K562 (cell line): Measurements from ENCODE around the gene FOXJ3.

Experiments used
- BRCA1 ChIP-seq, 2 experiments: fragments of 450-650 bp in 1 of 2; sonication (generic) in 1 of 2; formaldehyde crosslinking in 1 of 2; IDR thresholded peaks; 2 replicates each; pipeline versions ENCODE4 v1.5.0 to v1.6.1; 2017 to 2020; ENCODE audit warnings: mild to moderate bottlenecking in 1 of 2, missing genetic modification reagents in 1 of 2
- CXXC5 ChIP-seq: fragments of 250-450 bp; sonication (Bioruptor Pico); IDR thresholded peaks from 2 replicates; pipeline ENCODE4 v1.8.0; 2022; ENCODE audit warnings: inconsistent platforms, mild to moderate bottlenecking, moderate library complexity
- KDM1A ChIP-seq, 2 experiments: fragments of 450-650 bp; IDR thresholded peaks; 2 replicates each; pipeline ENCODE4 v1.6.1; 2016; ENCODE audit warnings: mild to moderate bottlenecking in 2 of 2
- KLF16 ChIP-seq: IDR thresholded peaks from 2 replicates; pipeline ENCODE4 v1.6.1; 2016; ENCODE audit warnings: antibody characterized with exemption
- STAT6 ChIP-seq: sonication (generic); formaldehyde crosslinking; IDR thresholded peaks from 2 replicates; pipeline ENCODE4 v1.8.1; 2023; ENCODE audit warnings: mild to moderate bottlenecking, missing genetic modification reagents
- ZEB2 ChIP-seq: fragments of 450-650 bp; IDR thresholded peaks from 2 replicates; pipeline ENCODE4 v1.6.1; 2016
- ZFP1 ChIP-seq: fragments of 450-650 bp; formaldehyde crosslinking; IDR thresholded peaks from 2 replicates; pipeline ENCODE4 v1.4.0; 2020; ENCODE audit warnings: mild to moderate bottlenecking, mixed read lengths
- ZNF217 ChIP-seq: sonication (generic); formaldehyde crosslinking; IDR thresholded peaks from 2 replicates; pipeline ENCODE4 v1.8.0; 2022; ENCODE audit warnings: mild to moderate bottlenecking, missing genetic modification reagents
- TF ChIP-seq, protein P1 (sequence below): fragments of 250-450 bp; sonication (Bioruptor Pico); IDR thresholded peaks from 2 replicates; pipeline ENCODE4 v1.5.0; 2021
- TF ChIP-seq, protein P2 (sequence below): fragments of 450-650 bp; IDR thresholded peaks from 2 replicates; pipeline ENCODE4 v1.6.1; 2018; ENCODE audit not compliant: partially characterized antibody

GRCh38 chr1:42176902-42177519, 158.0 kb downstream of the FOXJ3 start:
- TF ChIP-seq ZEB2 (no peak), KDM1A (IDR thresholded peaks at IDR 0.05) (no peak), BRCA1 (IDR thresholded peaks at IDR 0.05) (no peak), BRCA1 (CRISPR knock-in tag; IDR thresholded peaks at IDR 0.05) (no peak), STAT6 (CRISPR knock-in tag) (no peak), KLF16 (0 out of 2 replicates have a peak, but pooled peaks have one; percentile 13), CXXC5 (CRISPR knock-in tag) (no peak), ZFP1 (CRISPR knock-in tag) (no peak), ZNF217 (CRISPR knock-in tag) (no peak)
- TF ChIP-seq, protein P1, sequence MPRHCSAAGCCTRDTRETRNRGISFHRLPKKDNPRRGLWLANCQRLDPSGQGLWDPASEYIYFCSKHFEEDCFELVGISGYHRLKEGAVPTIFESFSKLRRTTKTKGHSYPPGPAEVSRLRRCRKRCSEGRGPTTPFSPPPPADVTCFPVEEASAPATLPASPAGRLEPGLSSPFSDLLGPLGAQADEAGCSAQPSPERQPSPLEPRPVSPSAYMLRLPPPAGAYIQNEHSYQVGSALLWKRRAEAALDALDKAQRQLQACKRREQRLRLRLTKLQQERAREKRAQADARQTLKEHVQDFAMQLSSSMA (CRISPR knock-in tag): no peak
- TF ChIP-seq, protein P2, sequence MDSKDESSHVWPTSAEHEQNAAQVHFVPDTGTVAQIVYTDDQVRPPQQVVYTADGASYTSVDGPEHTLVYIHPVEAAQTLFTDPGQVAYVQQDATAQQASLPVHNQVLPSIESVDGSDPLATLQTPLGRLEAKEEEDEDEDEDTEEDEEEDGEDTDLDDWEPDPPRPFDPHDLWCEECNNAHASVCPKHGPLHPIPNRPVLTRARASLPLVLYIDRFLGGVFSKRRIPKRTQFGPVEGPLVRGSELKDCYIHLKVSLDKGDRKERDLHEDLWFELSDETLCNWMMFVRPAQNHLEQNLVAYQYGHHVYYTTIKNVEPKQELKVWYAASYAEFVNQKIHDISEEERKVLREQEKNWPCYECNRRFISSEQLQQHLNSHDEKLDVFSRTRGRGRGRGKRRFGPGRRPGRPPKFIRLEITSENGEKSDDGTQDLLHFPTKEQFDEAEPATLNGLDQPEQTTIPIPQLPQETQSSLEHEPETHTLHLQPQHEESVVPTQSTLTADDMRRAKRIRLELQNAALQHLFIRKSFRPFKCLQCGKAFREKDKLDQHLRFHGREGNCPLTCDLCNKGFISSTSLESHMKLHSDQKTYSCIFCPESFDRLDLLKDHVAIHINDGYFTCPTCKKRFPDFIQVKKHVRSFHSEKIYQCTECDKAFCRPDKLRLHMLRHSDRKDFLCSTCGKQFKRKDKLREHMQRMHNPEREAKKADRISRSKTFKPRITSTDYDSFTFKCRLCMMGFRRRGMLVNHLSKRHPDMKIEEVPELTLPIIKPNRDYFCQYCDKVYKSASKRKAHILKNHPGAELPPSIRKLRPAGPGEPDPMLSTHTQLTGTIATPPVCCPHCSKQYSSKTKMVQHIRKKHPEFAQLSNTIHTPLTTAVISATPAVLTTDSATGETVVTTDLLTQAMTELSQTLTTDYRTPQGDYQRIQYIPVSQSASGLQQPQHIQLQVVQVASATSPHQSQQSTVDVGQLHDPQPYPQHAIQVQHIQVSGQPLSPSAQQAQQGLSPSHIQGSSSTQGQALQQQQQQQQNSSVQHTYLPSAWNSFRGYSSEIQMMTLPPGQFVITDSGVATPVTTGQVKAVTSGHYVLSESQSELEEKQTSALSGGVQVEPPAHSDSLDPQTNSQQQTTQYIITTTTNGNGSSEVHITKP: no peak
